Mammary epithelial cell (primary cell): ENCODE results near the gene ACER3.

ENCODE experiments used
- EZH2 ChIP-seq: IDR thresholded peaks from 2 replicates; pipeline ENCODE4 v1.6.1; 2012; ENCODE audit warnings: low read length, inconsistent platforms, borderline replicate concordance
- TF ChIP-seq, protein P1 (sequence below), 2 donors: IDR thresholded peaks in 1 of 2; conservative IDR thresholded peaks in 1 of 2; 2 replicates each; pipeline ENCODE4 v1.5.1; 2011 to 2012; ENCODE audit warnings: inconsistent platforms in 2 of 2, low read length in 2 of 2, mild to moderate bottlenecking in 2 of 2, control low read depth in 1 of 2, low read depth in 1 of 2; ENCODE audit not compliant: insufficient read depth in 1 of 2; ENCODE audit errors: extremely low read depth in 1 of 2

DNA sequence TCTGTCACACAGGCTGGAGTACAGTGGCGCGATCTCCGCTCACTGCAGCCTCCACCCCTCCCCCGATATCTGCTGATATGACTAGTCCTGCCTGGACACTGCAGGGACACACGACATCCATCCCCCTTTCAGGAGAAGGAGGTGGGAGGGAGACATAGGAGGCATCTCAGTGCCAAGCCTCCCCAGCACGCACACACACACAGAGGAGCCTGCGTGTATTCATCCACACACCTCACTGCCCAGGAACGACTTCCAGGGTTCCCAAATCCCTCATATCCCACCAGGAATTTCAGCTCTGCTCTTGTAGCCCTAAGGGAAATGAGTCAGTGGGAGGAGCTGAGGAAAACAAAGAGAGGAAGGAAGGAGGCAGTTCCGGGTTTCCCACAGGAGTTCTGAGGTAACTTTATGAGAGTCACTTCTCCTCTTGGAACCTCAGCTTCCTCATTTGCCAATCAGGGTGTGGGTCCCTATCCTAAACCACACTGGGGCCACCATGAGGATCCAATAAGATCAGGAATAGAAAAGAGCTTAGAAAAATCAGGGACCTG, 37.2 kb upstream of the ACER3 start:
- TF ChIP-seq, protein P1, sequence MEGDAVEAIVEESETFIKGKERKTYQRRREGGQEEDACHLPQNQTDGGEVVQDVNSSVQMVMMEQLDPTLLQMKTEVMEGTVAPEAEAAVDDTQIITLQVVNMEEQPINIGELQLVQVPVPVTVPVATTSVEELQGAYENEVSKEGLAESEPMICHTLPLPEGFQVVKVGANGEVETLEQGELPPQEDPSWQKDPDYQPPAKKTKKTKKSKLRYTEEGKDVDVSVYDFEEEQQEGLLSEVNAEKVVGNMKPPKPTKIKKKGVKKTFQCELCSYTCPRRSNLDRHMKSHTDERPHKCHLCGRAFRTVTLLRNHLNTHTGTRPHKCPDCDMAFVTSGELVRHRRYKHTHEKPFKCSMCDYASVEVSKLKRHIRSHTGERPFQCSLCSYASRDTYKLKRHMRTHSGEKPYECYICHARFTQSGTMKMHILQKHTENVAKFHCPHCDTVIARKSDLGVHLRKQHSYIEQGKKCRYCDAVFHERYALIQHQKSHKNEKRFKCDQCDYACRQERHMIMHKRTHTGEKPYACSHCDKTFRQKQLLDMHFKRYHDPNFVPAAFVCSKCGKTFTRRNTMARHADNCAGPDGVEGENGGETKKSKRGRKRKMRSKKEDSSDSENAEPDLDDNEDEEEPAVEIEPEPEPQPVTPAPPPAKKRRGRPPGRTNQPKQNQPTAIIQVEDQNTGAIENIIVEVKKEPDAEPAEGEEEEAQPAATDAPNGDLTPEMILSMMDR (conservative IDR thresholded peaks at IDR 0.05 in 1 of 2, IDR thresholded peaks at IDR 0.05 in 1 of 2; ENCODE audit: extremely low read depth in 1 of 2, insufficient read depth in 1 of 2, low read depth in 1 of 2, low read length in 2 of 2): no peak
- no peak for TF ChIP-seq EZH2
